Endodermal cell (in vitro differentiated cells): ENCODE data around the gene C1orf105. TPM values are rescaled to one million over a fixed set of nuclear protein-coding genes. Genes with fewer than 3 reads are reported as not detected.

Source experiments
- DNase-seq: peaks from one replicate; pipeline ENCODE4 v3.0.0-alpha.2; 2017
- H3K27ac ChIP-seq: 2 replicates; pipeline ENCODE4 v1.5.1; 2013; ENCODE audit warnings: mild to moderate bottlenecking, low read depth, low read length, moderate library complexity
- H3K27me3 ChIP-seq: 2 replicates; pipeline ENCODE4 v1.6.1; 2013; ENCODE audit warnings: mild to moderate bottlenecking, low read length, moderate library complexity; ENCODE audit not compliant: insufficient read depth, control insufficient read depth, poor library complexity, severe bottlenecking
- H3K36me3 ChIP-seq: 2 replicates; pipeline ENCODE4 v1.7.0; 2013; ENCODE audit warnings: mild to moderate bottlenecking, low read length, moderate library complexity; ENCODE audit not compliant: control insufficient read depth, insufficient read depth
- H3K4me1 ChIP-seq: one replicate; pipeline ENCODE4 v1.7.0; 2013; ENCODE audit warnings: low read length; ENCODE audit not compliant: control insufficient read depth, insufficient read depth
- H3K4me3 ChIP-seq: 2 replicates; pipeline ENCODE4 v1.5.1; 2013; ENCODE audit warnings: mild to moderate bottlenecking, low read length, moderate library complexity
- H3K9ac ChIP-seq: 2 replicates; pipeline ENCODE4 v1.6.1; 2013; ENCODE audit warnings: mild to moderate bottlenecking, low read length, moderate library complexity; ENCODE audit not compliant: poor library complexity, severe bottlenecking; ENCODE audit errors: extremely low read depth
- H3K9me3 ChIP-seq: 2 replicates; pipeline ENCODE4 v1.6.1; 2013; ENCODE audit warnings: mild to moderate bottlenecking, low read length, moderate library complexity; ENCODE audit not compliant: control insufficient read depth
- H3K27ac Mint-ChIP-seq: 2 replicates; pipeline ENCODE4 v1.8.0; 2020; ENCODE audit warnings: mixed read lengths
- H3K27me3 Mint-ChIP-seq: 2 replicates; pipeline ENCODE4 v1.8.0; 2021; ENCODE audit warnings: mild to moderate bottlenecking, mixed read lengths; ENCODE audit not compliant: insufficient read depth
- H3K36me3 Mint-ChIP-seq: 2 replicates; pipeline ENCODE4 v1.8.0; 2020; ENCODE audit warnings: low read depth, mixed read lengths
- H3K4me1 Mint-ChIP-seq: 2 replicates; pipeline ENCODE4 v1.8.0; 2020; ENCODE audit warnings: mixed read lengths
- H3K4me3 Mint-ChIP-seq: 2 replicates; pipeline ENCODE4 v1.8.0; 2020; ENCODE audit warnings: mild to moderate bottlenecking, moderate library complexity, mixed read lengths
- H3K9me3 Mint-ChIP-seq: 2 replicates; pipeline ENCODE4 v1.8.0; 2020; ENCODE audit warnings: mild to moderate bottlenecking, mixed read lengths
- CTCF ChIP-seq: fragments of 200-600 bp; sonication (generic); conservative IDR thresholded peaks from 2 replicates; pipeline ENCODE4 v1.5.0; 2021; ENCODE audit warnings: antibody characterized with exemption, mild to moderate bottlenecking
- WGBS, 2 experiments: methylation state at CpG; one replicate each; pipeline versions ENCODE4 v1.1.5 to v1.1.7; 2013; ENCODE audit warnings: missing lambda C conversion rate in 2 of 2, mixed read lengths in 1 of 2; ENCODE audit not compliant: insufficient coverage in 1 of 2, insufficient read length in 1 of 2; 5-methylcytosine and 5-hydroxymethylcytosine counted together
- total RNA-seq, 2 donors: library from RNA; stranded (reverse); fragmentation: NEBNext Ultra II Directional in 1 of 2; extraction: Animal tissue kit (Norgen Biotek cat#: 25700) in 1 of 2; gene quantifications; 2 replicates in 1 of 2; 3 replicates in 1 of 2; pipeline ENCODE4 v1.2.1, GENCODE V29; 2021

C1orf105 gene
- total RNA-seq, 2 donors from 2014 or later = not detected

DNA sequence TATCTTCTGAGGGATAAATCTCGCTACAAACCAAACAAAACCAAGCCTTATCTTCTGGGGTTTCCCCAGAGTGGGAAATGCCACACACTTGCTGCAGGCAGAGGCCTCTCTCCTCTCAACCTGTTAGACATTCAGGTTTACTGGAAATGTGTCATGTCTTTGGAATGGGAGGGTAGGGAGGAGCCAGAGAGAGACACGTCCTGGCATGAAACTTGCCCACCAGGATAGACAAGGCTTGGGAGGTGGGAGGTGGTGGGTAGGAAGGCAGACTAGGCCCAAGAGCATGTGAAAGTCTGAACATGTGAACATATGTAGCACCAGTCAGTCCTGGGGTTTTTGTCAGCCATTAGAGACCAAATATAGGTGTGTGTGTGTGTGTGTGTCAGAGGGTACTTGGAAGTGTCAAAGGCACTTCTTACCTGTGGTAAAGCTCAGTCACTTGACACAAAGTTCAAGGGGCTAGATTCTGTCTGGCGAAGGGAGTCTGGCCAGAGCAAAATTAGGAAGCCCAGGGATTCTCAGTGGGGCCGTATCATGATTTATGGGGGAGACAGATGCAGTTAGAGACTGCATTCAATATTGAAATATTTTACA, 55.8 kb downstream of the C1orf105 start:
- 64 to 90% methylated on average over 1 to 4 of the region's 4 CpGs for WGBS, 2 experiments
- no peaks in the 10 kb centered on the region for H3K4me1 ChIP-seq

DNA sequence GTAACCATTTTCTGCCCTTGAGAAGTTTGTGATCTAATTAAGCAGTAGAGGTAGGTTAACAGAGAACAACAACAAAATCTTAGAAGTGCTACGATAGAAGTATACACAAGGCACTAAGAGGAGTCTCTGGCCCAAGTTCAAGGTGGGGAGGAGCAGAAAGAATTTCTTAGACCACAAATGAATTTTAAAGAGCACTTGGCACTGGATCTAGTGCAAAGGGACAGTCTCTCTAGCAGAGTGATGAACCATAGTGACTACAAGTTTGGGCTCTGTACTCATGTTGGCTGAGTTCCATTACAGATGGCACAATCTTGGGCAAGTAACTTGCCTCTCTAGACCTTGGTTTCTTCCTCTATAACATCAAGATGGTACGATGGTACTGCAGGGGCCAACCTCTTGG, 56.7 kb downstream of the C1orf105 start:
- 89 to 93% methylated on average over 2 of the region's 2 CpGs for WGBS, 2 experiments
- Histone ChIP-seq H3K36me3 (no peaks in the 10 kb centered on the region), H3K9ac (no peak overlapping the region), H3K27me3 (peaks cover 8% of the 10 kb centered on the region), H3K27ac (no peak overlapping the region), H3K4me3 (no peak overlapping the region), H3K4me1 (no peaks in the 10 kb centered on the region), H3K9me3 (no peaks in the 10 kb centered on the region)
- H3K27me3 Mint-ChIP-seq = no peaks in the 10 kb centered on the region
- no peak for DNase-seq
- no peaks in the 10 kb centered on the region for H3K36me3 Mint-ChIP-seq
- H3K4me1 Mint-ChIP-seq = peaks cover 23% of the 10 kb centered on the region
- H3K27ac Mint-ChIP-seq = no peak overlapping the region
- H3K9me3 Mint-ChIP-seq = no peaks in the 10 kb centered on the region
- no peak for TF ChIP-seq CTCF
- H3K4me3 Mint-ChIP-seq = no peak overlapping the region

More for the DNA sequence above, 55.8 kb downstream of the C1orf105 start:
- peak overlapping the region; percentile 41 for H3K27ac Mint-ChIP-seq
- DNase-seq = peak; percentile 53
- H3K27me3 Mint-ChIP-seq = no peaks in the 10 kb centered on the region
- H3K9me3 ChIP-seq = no peaks in the 10 kb centered on the region
- no peak overlapping the region for H3K4me3 Mint-ChIP-seq
- H3K36me3 Mint-ChIP-seq = no peaks in the 10 kb centered on the region
- H3K27me3 ChIP-seq = peaks cover 8% of the 10 kb centered on the region
- H3K4me1 Mint-ChIP-seq = peaks cover 20% of the 10 kb centered on the region
- no peak for TF ChIP-seq CTCF
- no peaks in the 10 kb centered on the region for H3K9me3 Mint-ChIP-seq
- H3K36me3 ChIP-seq = no peaks in the 10 kb centered on the region
- no peak overlapping the region for H3K27ac ChIP-seq
- no peak overlapping the region for H3K9ac ChIP-seq
- no peak overlapping the region for H3K4me3 ChIP-seq

DNA sequence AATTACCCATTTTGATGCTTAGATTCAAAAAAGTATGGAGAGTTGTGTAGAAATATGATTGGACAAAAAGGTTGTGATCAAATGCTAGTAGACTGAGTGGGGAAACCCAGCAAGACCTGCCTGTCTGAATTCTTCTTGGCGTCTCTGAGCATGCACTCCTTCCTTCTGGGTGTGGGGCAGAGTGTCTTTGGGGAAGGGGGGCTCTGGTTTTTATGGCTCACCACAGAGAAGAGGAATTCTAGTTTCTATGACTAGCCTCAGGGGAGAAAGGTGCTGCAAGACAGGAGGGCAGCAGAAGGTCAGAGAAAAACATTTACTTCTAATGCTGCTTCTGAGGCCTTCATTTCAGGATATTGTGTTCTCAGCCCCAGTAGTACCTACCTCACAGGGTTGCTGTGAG, 57.3 kb downstream of the C1orf105 start:
- no peak for TF ChIP-seq CTCF
- DNase-seq = no peak
- peaks cover 8% of the 10 kb centered on the region for H3K27me3 ChIP-seq
- H3K4me3 ChIP-seq = no peak overlapping the region
- no peak overlapping the region for H3K4me3 Mint-ChIP-seq
- H3K4me1 ChIP-seq = no peaks in the 10 kb centered on the region
- 82 to 100% methylated on average over 1 of the region's 1 CpG for WGBS, 2 experiments
- H3K27ac Mint-ChIP-seq = no peak overlapping the region
- no peaks in the 10 kb centered on the region for H3K27me3 Mint-ChIP-seq
- no peaks in the 10 kb centered on the region for H3K9me3 Mint-ChIP-seq
- no peaks in the 10 kb centered on the region for H3K36me3 ChIP-seq
- H3K9ac ChIP-seq = no peak overlapping the region
- H3K4me1 Mint-ChIP-seq = peaks cover 23% of the 10 kb centered on the region
- H3K27ac ChIP-seq = no peak overlapping the region
- no peaks in the 10 kb centered on the region for H3K9me3 ChIP-seq
- no peaks in the 10 kb centered on the region for H3K36me3 Mint-ChIP-seq
